Measurements from ENCODE around the gene HSPB1. TPM values are rescaled to one million over a fixed set of nuclear protein-coding genes. Genes with fewer than 3 reads are reported as not detected.
"Not testable (repeated sequence)": the region's sequence is repeated elsewhere in the genome, so short reads cannot be mapped to it uniquely, and the experiment has no call there.

Gene HSPB1
- total and polyA plus RNA-seq, 2 donors = 67.7 to 1,040 TPM

GRCh38 chr7:76262683-76263402 lies 39.6 kb upstream of the HSPB1 start:
- H3K27ac ChIP-seq (ENCODE audit: low read depth in 1 of 2, low read length in 1 of 2) = no peak overlapping the region
- no peak overlapping the region for H3K4me3 ChIP-seq (ENCODE audit: low read length in 2 of 2)
- no peaks in the 10 kb centered on the region for H3K4me1 ChIP-seq (ENCODE audit: control insufficient read depth in 2 of 2, insufficient read depth in 2 of 2, low read length in 2 of 2)
- WGBS = 75% methylated on average over 7 of the region's 7 CpGs
- H3K27me3 ChIP-seq (ENCODE audit: control insufficient read depth in 2 of 2, insufficient read depth in 1 of 2, low read length in 1 of 2) = peaks cover 31 to 79% of the 10 kb centered on the region in 2 donors
- no peak for DNase-seq (ENCODE audit: low read depth in 6 of 9, low spot score in 9 of 9)
- H3K9me3 ChIP-seq (ENCODE audit: control insufficient read depth in 2 of 2, insufficient read depth in 1 of 2, low read length in 1 of 2) = peaks cover 0 to 10% of the 10 kb centered on the region in 2 donors
- H3K36me3 ChIP-seq (ENCODE audit: control insufficient read depth in 2 of 2, insufficient read depth in 2 of 2, low read length in 1 of 2) = no peaks in the 10 kb centered on the region

GRCh38 chr7:76265299-76265698 lies 37.2 kb upstream of the HSPB1 start:
- H3K27me3 ChIP-seq (ENCODE audit: control insufficient read depth in 2 of 2, insufficient read depth in 1 of 2, low read length in 1 of 2) = peaks cover 34 to 79% of the 10 kb centered on the region in 2 donors
- WGBS = 95% methylated on average over 7 of the region's 7 CpGs

GRCh38 chr7:76267107-76267893 lies 35.2 kb upstream of the HSPB1 start:
- 4% methylated on average over 68 of the region's 68 CpGs for WGBS
- H3K4me1 ChIP-seq (ENCODE audit: control insufficient read depth in 2 of 2, insufficient read depth in 2 of 2, low read length in 2 of 2) = no peaks in the 10 kb centered on the region
- no peak overlapping the region for H3K27ac ChIP-seq (ENCODE audit: low read depth in 1 of 2, low read length in 1 of 2)
- no peak for DNase-seq (ENCODE audit: low read depth in 6 of 9, low spot score in 9 of 9)
- H3K27me3 ChIP-seq (ENCODE audit: control insufficient read depth in 2 of 2, insufficient read depth in 1 of 2, low read length in 1 of 2) = peaks cover 26 to 72% of the 10 kb centered on the region in 2 donors
- H3K36me3 ChIP-seq (ENCODE audit: control insufficient read depth in 2 of 2, insufficient read depth in 2 of 2, low read length in 1 of 2) = no peaks in the 10 kb centered on the region
- H3K9me3 ChIP-seq (ENCODE audit: control insufficient read depth in 2 of 2, insufficient read depth in 1 of 2, low read length in 1 of 2) = peaks cover 0 to 7% of the 10 kb centered on the region in 2 donors
- no peak overlapping the region for H3K4me3 ChIP-seq (ENCODE audit: low read length in 2 of 2)

More at GRCh38 chr7:76265299-76265698, 37.2 kb upstream of the HSPB1 start:
- Histone ChIP-seq H3K36me3 (ENCODE audit: control insufficient read depth in 2 of 2, insufficient read depth in 2 of 2, low read length in 1 of 2) (no peaks in the 10 kb centered on the region), H3K4me3 (ENCODE audit: low read length in 2 of 2) (no peak overlapping the region), H3K27ac (ENCODE audit: low read depth in 1 of 2, low read length in 1 of 2) (no peak overlapping the region), H3K9me3 (ENCODE audit: control insufficient read depth in 2 of 2, insufficient read depth in 1 of 2, low read length in 1 of 2) (peaks cover 0 to 7% of the 10 kb centered on the region in 2 donors), H3K4me1 (ENCODE audit: control insufficient read depth in 2 of 2, insufficient read depth in 2 of 2, low read length in 2 of 2) (no peaks in the 10 kb centered on the region)
- DNase-seq (ENCODE audit: low read depth in 6 of 9, low spot score in 9 of 9) = no peak

- Histone ChIP-seq H3K27me3 (ENCODE audit: control insufficient read depth in 2 of 2, insufficient read depth in 1 of 2, low read length in 1 of 2) (peaks cover 26 to 72% of the 10 kb centered on the region in 2 donors), H3K4me3 (ENCODE audit: low read length in 2 of 2) (no peak overlapping the region), H3K9me3 (ENCODE audit: control insufficient read depth in 2 of 2, insufficient read depth in 1 of 2, low read length in 1 of 2) (peaks cover 0 to 7% of the 10 kb centered on the region in 2 donors), H3K27ac (ENCODE audit: low read depth in 1 of 2, low read length in 1 of 2) (no peak overlapping the region), H3K36me3 (ENCODE audit: control insufficient read depth in 2 of 2, insufficient read depth in 2 of 2, low read length in 1 of 2) (no peaks in the 10 kb centered on the region), H3K4me1 (ENCODE audit: control insufficient read depth in 2 of 2, insufficient read depth in 2 of 2, low read length in 2 of 2) (peaks cover 0 to 2% of the 10 kb centered on the region in 2 donors)
- WGBS = 71% methylated on average over 4 of the region's 4 CpGs
- DNase-seq (ENCODE audit: low read depth in 6 of 9, low spot score in 9 of 9) = no peak
These were observed 34.6 kb upstream of the HSPB1 start for GRCh38 chr7:76267894-76268183.

- H3K27ac ChIP-seq (ENCODE audit: low read depth in 1 of 2, low read length in 1 of 2) = no peak overlapping the region
- H3K9me3 ChIP-seq (ENCODE audit: control insufficient read depth in 2 of 2, insufficient read depth in 1 of 2, low read length in 1 of 2) = peaks cover 0 to 7% of the 10 kb centered on the region in 2 donors
- no peaks in the 10 kb centered on the region for H3K36me3 ChIP-seq (ENCODE audit: control insufficient read depth in 2 of 2, insufficient read depth in 2 of 2, low read length in 1 of 2)
- DNase-seq (ENCODE audit: low read depth in 6 of 9, low spot score in 9 of 9) = no peak
- 70% methylated on average over 5 of the region's 5 CpGs for WGBS
- H3K4me3 ChIP-seq (ENCODE audit: low read length in 2 of 2) = no peak overlapping the region
- peaks cover 0 to 8% of the 10 kb centered on the region in 2 donors for H3K4me1 ChIP-seq (ENCODE audit: control insufficient read depth in 2 of 2, insufficient read depth in 2 of 2, low read length in 2 of 2)
- peaks cover 26 to 72% of the 10 kb centered on the region in 2 donors for H3K27me3 ChIP-seq (ENCODE audit: control insufficient read depth in 2 of 2, insufficient read depth in 1 of 2, low read length in 1 of 2)
These were observed 34.1 kb upstream of the HSPB1 start for GRCh38 chr7:76268376-76268775.

GRCh38 chr7:76269895-76270294 lies 32.6 kb upstream of the HSPB1 start:
- peaks cover 0 to 11% of the 10 kb centered on the region in 2 donors for H3K4me1 ChIP-seq (ENCODE audit: control insufficient read depth in 2 of 2, insufficient read depth in 2 of 2, low read length in 2 of 2)
- peaks cover 26 to 74% of the 10 kb centered on the region in 2 donors for H3K27me3 ChIP-seq (ENCODE audit: control insufficient read depth in 2 of 2, insufficient read depth in 1 of 2, low read length in 1 of 2)
- H3K4me3 ChIP-seq (ENCODE audit: low read length in 2 of 2) = no peak overlapping the region
- H3K9me3 ChIP-seq (ENCODE audit: control insufficient read depth in 2 of 2, insufficient read depth in 1 of 2, low read length in 1 of 2) = peaks cover 0 to 7% of the 10 kb centered on the region in 2 donors
- 85% methylated on average over 5 of the region's 5 CpGs for WGBS
- DNase-seq (ENCODE audit: low read depth in 6 of 9, low spot score in 9 of 9) = no peak
- H3K36me3 ChIP-seq (ENCODE audit: control insufficient read depth in 2 of 2, insufficient read depth in 2 of 2, low read length in 1 of 2) = no peaks in the 10 kb centered on the region
- H3K27ac ChIP-seq (ENCODE audit: low read depth in 1 of 2, low read length in 1 of 2) = no peak overlapping the region

- H3K9me3 ChIP-seq (ENCODE audit: control insufficient read depth in 2 of 2, insufficient read depth in 1 of 2, low read length in 1 of 2); H3K36me3 ChIP-seq (ENCODE audit: control insufficient read depth in 2 of 2, insufficient read depth in 2 of 2, low read length in 1 of 2); DNase-seq (ENCODE audit: low read depth in 6 of 9, low spot score in 9 of 9); H3K27ac ChIP-seq (ENCODE audit: low read depth in 1 of 2, low read length in 1 of 2); H3K4me3 ChIP-seq (ENCODE audit: low read length in 2 of 2): not testable (repeated sequence)
- H3K4me1 ChIP-seq (ENCODE audit: control insufficient read depth in 2 of 2, insufficient read depth in 2 of 2, low read length in 2 of 2) = peaks cover 0 to 11% of the 10 kb centered on the region in 2 donors
- peaks cover 26 to 72% of the 10 kb centered on the region in 2 donors for H3K27me3 ChIP-seq (ENCODE audit: control insufficient read depth in 2 of 2, insufficient read depth in 1 of 2, low read length in 1 of 2)
- WGBS = 89% methylated on average over 2 of the region's 2 CpGs
These were observed 31.1 kb upstream of the HSPB1 start for GRCh38 chr7:76271384-76271783.

GRCh38 chr7:76272142-76272541 lies 30.3 kb upstream of the HSPB1 start:
- 98% methylated on average over 6 of the region's 6 CpGs for WGBS
- Histone ChIP-seq H3K27ac (ENCODE audit: low read depth in 1 of 2, low read length in 1 of 2) (no peak overlapping the region), H3K4me1 (ENCODE audit: control insufficient read depth in 2 of 2, insufficient read depth in 2 of 2, low read length in 2 of 2) (peaks cover 0 to 11% of the 10 kb centered on the region in 2 donors), H3K9me3 (ENCODE audit: control insufficient read depth in 2 of 2, insufficient read depth in 1 of 2, low read length in 1 of 2) (peaks cover 0 to under 1% of the 10 kb centered on the region in 2 donors), H3K36me3 (ENCODE audit: control insufficient read depth in 2 of 2, insufficient read depth in 2 of 2, low read length in 1 of 2) (no peaks in the 10 kb centered on the region), H3K4me3 (ENCODE audit: low read length in 2 of 2) (no peak overlapping the region), H3K27me3 (ENCODE audit: control insufficient read depth in 2 of 2, insufficient read depth in 1 of 2, low read length in 1 of 2) (peaks cover 19 to 72% of the 10 kb centered on the region in 2 donors)
- no peak for DNase-seq (ENCODE audit: low read depth in 6 of 9, low spot score in 9 of 9)

- peaks cover 0 to 11% of the 10 kb centered on the region in 2 donors for H3K4me1 ChIP-seq (ENCODE audit: control insufficient read depth in 2 of 2, insufficient read depth in 2 of 2, low read length in 2 of 2)
- H3K4me3 ChIP-seq (ENCODE audit: low read length in 2 of 2) = no peak overlapping the region
- H3K9me3 ChIP-seq (ENCODE audit: control insufficient read depth in 2 of 2, insufficient read depth in 1 of 2, low read length in 1 of 2) = no peaks in the 10 kb centered on the region
- 41% methylated on average over 7 of the region's 7 CpGs for WGBS
- no peaks in the 10 kb centered on the region for H3K36me3 ChIP-seq (ENCODE audit: control insufficient read depth in 2 of 2, insufficient read depth in 2 of 2, low read length in 1 of 2)
- H3K27ac ChIP-seq (ENCODE audit: low read depth in 1 of 2, low read length in 1 of 2) = no peak overlapping the region
- DNase-seq (ENCODE audit: low read depth in 6 of 9, low spot score in 9 of 9) = no peak
- peaks cover 11 to 73% of the 10 kb centered on the region in 2 donors for H3K27me3 ChIP-seq (ENCODE audit: control insufficient read depth in 2 of 2, insufficient read depth in 1 of 2, low read length in 1 of 2)
These were observed 29.5 kb upstream of the HSPB1 start for GRCh38 chr7:76272851-76273497.
